Coronary artery (tissue), 2 donors: ENCODE results near the gene KLF16.

Source experiments
- DNase-seq: peaks from one replicate; pipeline ENCODE4 v3.0.0-alpha.2; 2017; ENCODE audit warnings: low spot score
- H3K27ac ChIP-seq, 2 donors: fragments of 200-600 bp; sonication (generic); one replicate each; pipeline ENCODE4 v1.5.1; 2016 to 2019
- H3K4me3 ChIP-seq: fragments of 200-600 bp; sonication (generic); 2 replicates; pipeline ENCODE4 v1.5.1; 2016; ENCODE audit warnings: mild to moderate bottlenecking, moderate library complexity
- TF ChIP-seq, protein P1 (sequence below): fragments of 200-600 bp; sonication (generic); IDR thresholded peaks from one replicate; pipeline ENCODE4 v1.5.1; 2019; ENCODE audit warnings: antibody characterized with exemption

KLF16 gene

DNA sequence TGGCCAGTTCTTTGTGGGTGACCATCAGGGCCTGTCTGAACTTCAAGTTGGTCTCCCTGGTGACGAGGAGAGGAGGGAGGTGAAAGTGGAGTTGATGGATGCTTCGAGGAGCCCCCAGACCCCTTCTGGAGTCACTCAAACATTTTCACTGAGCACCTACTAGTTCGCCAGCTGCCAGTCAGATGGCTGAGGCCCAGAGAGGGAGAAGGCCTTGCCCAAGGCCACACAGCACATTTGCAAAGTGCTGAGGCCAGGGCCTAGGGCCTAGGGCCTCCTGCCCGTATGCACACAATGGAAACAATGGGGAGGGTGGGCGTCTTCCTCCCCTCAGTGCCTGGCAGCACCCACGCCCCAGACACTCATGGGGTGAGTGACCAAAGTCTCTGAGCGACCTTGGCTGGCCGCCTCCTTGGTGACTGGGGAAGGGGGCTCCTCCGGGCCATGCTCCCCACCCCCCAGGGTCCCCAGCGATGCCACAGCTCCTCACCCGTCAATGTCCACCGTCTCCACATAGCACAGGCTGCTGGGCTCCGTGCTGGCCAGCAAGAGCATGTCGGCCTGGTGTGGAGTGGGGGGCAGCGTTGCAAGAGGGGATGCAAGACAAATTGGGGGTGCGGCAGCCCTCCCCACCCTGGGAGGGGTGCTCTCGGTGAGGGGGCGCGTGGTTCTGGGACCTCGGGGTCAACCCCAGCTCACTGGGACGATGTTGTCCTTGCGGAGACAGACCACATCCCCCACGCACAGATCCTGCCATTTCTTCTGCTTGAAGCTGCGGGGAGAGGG lies 57.8 kb downstream of the KLF16 start:
- TF ChIP-seq, protein P1, sequence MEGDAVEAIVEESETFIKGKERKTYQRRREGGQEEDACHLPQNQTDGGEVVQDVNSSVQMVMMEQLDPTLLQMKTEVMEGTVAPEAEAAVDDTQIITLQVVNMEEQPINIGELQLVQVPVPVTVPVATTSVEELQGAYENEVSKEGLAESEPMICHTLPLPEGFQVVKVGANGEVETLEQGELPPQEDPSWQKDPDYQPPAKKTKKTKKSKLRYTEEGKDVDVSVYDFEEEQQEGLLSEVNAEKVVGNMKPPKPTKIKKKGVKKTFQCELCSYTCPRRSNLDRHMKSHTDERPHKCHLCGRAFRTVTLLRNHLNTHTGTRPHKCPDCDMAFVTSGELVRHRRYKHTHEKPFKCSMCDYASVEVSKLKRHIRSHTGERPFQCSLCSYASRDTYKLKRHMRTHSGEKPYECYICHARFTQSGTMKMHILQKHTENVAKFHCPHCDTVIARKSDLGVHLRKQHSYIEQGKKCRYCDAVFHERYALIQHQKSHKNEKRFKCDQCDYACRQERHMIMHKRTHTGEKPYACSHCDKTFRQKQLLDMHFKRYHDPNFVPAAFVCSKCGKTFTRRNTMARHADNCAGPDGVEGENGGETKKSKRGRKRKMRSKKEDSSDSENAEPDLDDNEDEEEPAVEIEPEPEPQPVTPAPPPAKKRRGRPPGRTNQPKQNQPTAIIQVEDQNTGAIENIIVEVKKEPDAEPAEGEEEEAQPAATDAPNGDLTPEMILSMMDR = no peak
- H3K27ac ChIP-seq = no peak overlapping the region
- H3K4me3 ChIP-seq = no peak overlapping the region
- DNase-seq = no peak

DNA sequence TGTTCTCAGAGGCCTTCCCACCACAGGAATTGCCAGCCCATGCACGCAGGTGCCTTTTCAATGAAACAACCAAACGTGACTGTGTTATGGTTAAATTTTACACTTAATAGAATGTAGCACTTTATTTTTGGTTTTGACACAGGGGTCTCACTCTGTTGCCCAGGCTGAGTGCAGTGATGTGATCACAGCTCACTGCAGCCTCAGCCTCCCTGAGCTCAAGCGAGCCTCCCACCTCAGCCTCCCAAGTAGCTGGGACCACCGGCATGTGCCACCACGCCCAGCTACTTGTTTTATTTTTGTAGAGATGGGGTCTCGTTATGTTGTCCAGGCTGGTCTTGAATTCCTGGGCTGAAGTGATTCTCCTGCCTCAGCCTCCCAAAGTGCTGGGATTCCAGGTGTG lies 58.5 kb downstream of the KLF16 start:
- Histone ChIP-seq H3K27ac (no peak overlapping the region), H3K4me3 (no peak overlapping the region)
- TF ChIP-seq, protein P1 = no peak
- no peak for DNase-seq
